H7 (cell line): ENCODE data around the gene ILK. TPM values are rescaled to one million over a fixed set of nuclear protein-coding genes. Genes with fewer than 3 reads are reported as not detected.

Experiments
- DNase-seq: peaks from one replicate; pipeline ENCODE4 v3.0.0; 2012
- H3K27me3 ChIP-seq: 2 replicates; pipeline ENCODE4 v1.6.0; 2011; ENCODE audit warnings: mild to moderate bottlenecking, low read length; ENCODE audit not compliant: control insufficient read depth, insufficient read depth
- H3K36me3 ChIP-seq: replicated peaks from 2 replicates; pipeline ENCODE4 v1.5.1; 2011; ENCODE audit warnings: low read length; ENCODE audit not compliant: control insufficient read depth, insufficient read depth
- H3K4me3 ChIP-seq: 2 replicates; pipeline ENCODE4 v1.5.1; 2011; ENCODE audit warnings: low read depth, mild to moderate bottlenecking, control low read depth, low read length, moderate library complexity; ENCODE audit not compliant: insufficient read depth
- total RNA-seq: library from RNA; depleted of rRNA; stranded (reverse); fragments of >200 nt; shearing (Covaris generic); gene quantifications from 2 replicates; pipeline ENCODE4 v1.2.3, GENCODE V29; 2014

ILK gene
- total RNA-seq, 1 experiment from 2014 or later = 130 TPM

DNA sequence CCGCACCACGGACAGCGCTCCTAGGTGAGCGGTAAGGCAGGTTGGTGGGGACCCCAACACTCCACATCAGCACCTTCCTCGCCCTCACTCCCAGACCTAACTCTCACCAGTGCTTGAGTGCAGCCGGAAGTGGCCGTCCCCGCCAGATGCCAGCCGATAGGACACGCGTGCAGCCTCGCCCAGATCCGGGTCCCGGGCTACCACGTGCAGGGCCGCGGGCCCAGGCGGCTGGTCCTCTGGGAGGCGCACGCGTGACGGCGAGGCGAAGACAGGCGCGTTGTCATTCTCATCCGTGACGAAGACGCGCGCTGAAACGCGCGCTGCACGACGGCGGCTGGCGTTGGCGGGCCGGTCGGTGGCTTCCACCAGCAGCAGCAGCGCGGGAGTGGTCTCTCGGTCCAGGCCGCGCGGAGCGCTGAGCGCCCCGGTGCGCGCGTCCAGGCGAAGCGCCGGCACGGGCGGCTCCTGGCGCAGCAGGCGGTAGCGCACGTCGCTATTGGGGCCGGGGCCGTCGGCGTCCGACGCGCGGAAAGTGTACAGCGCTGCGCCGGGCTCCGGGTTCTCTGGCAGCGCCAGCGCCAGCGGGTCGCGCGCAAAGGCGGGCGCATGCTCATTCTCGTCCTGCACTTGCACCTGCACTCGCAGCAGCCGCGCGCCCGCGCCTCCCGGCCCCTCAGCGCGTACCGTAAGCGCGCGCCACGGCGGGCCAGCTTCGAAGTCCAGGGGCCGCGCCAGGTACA, 26.5 kb downstream of the ILK start:
- DNase-seq = peak; percentile 96
- Histone ChIP-seq H3K36me3 (peaks cover 2% of the 10 kb centered on the region), H3K4me3 (peak overlapping the region; percentile 51), H3K27me3 (peaks cover 29% of the 10 kb centered on the region)

DNA sequence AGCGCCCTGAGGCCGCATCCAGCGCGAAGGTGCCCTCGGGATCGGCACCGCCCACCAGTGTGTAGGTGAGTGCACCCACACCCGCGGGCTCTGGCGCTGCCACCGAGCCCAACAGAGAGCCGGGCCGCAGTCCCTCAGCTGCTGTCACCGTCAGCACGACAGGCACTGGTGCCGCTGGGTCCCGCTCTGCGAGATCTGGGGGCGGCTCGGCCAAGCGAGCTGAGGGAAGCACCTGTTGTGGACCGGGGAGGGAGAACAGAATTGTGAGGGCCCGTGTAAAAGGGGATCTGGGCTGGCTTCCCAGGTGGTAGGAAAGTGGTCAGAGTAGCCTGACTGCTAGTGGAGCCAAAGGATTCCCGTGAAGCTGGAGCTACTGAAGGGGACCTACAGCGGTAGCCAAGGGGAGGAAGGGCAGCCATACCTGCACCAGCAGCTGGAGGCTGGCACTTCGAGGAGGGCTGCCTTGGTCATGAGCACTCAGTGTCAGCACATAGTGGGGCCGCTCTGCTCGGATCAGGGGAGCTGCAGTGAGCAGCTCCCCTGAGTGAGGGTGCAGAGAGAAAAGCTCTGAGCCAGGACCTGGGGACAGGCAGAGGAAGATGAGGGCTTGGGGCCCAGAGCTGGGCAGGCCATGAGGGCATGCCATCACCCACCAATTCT, 27.2 kb downstream of the ILK start:
- Histone ChIP-seq H3K27me3 (peaks cover 29% of the 10 kb centered on the region), H3K4me3 (peak overlapping the region; percentile 51), H3K36me3 (peaks cover 1% of the 10 kb centered on the region)
- DNase-seq = no peak

DNA sequence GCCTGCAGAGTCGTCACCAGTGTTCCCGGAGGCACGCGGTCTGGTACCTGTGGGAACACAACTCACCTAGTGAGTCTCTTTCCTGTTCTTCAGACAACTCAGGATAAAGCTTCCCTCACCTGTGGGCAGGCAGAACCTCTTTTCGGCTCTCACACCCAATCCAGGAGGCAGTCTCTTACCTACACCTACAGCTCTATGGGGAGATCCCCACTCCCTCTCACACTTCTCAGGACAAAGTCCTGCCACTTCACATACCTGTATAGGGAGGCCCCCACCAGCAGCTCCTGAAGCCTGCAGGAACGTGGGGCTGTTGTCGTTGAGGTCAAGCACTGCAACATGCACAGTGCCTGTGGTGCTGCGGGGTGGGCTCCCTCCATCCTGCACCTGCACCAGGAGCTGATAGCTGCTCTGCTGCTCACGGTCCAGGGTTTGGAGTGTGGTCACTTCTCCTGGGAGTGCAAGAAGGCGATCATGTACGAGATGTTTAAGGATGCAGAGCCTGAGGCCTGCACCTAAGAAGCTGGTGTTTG, 27.9 kb downstream of the ILK start:
- Histone ChIP-seq H3K27me3 (peaks cover 29% of the 10 kb centered on the region), H3K4me3 (no peak overlapping the region), H3K36me3 (no peaks in the 10 kb centered on the region; the same call in none of the 2 replicates)
- peak; percentile 30 for DNase-seq

DNA sequence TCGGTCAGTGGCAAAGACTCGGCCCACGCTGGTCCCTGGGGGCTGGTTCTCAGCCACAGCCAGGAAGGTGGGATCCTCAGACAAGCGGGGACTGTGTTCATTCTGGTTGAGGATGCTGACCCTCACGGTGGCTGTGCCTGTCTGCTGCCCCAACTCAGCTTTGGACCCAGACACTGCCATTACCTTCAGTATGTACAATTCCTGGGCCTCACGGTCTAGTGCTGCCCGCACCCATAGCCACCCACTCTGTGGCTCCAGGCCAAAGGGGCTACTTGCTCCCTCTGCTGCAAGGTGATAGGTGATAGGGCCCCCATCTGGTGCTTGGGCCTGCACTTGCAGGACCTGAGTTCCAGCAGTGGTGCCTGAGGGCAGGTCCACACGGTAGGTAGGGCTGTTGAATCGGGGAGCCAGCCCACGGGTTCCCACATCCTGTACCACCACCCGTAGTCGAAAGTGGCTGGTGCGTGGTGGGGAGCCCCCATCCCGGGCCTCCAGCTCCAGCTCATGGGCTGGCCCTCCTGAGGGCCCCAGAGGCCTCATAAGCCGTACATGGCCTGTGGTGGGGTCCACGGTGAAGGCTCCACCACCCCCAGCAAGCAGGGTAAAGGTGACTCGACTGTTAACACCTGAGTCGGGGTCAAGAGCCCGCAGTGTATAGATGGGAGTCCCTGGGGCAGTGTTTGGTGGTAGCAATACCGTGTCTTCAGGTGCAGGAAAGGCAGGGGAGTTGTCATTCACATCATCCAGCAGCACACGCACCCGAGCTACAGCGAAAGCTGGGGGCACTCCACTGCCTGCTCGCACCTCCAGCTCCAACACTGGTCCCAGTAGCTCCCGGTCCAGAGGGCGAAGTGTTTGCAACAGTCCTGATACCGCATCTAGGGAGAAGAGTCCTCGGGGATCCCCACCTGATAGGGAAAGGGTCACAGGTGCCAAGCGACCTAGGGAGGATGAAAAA, 28.8 kb downstream of the ILK start:
- DNase-seq = peak; percentile 22
- Histone ChIP-seq H3K27me3 (peaks cover 29% of the 10 kb centered on the region), H3K36me3 (no peaks in the 10 kb centered on the region; the same call in none of the 2 replicates), H3K4me3 (no peak overlapping the region)

DNA sequence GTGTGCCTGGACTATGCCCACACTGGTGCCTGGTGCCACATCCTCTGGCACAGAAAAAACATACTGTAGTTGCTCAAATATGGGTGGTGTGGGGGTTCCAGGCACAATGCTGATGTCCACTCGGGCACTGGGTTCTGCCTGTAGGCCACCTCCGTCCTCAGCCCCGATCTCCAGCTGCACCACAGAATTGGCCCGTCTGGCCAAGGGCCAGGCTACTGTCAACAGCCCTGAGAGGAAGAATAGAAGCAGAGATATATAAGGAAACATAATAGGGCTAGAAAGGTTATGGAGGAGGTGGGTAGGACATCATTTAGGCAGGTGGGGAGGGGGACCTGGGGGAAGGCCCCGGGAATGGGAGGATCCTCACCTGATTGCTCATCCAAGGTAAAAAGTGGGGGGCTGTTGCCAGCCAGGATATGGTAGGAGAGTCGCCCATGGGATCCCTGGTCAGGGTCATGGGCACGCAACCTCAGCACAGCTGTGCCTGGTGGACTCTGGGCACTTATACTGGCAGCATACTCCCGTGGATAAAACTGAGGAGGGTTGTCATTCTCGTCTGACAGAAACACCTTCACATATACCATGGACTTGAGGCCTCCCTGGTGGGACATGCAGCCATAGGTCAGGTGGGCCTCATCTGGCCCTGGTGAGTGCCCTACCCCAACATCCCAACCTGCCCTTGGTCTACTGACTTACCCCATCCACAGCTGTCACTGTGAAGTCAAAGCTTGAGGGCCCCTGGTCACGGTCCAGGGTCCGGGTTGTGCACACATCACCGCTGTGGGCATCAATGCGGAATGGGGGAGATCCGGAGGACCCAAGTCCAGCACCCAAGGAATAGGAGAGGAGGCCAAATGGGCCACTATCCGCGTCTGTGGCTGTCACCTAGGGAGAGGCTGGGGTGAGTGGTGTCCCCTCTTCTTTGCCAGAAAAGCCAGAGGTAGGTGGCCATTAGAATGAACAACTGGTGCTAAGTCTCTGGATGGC, 30.1 kb downstream of the ILK start:
- no peak for DNase-seq
- peaks cover 29% of the 10 kb centered on the region for H3K27me3 ChIP-seq
- H3K4me3 ChIP-seq = no peak overlapping the region
- no peaks in the 10 kb centered on the region; the same call in 1 of the 2 replicates for H3K36me3 ChIP-seq

DNA sequence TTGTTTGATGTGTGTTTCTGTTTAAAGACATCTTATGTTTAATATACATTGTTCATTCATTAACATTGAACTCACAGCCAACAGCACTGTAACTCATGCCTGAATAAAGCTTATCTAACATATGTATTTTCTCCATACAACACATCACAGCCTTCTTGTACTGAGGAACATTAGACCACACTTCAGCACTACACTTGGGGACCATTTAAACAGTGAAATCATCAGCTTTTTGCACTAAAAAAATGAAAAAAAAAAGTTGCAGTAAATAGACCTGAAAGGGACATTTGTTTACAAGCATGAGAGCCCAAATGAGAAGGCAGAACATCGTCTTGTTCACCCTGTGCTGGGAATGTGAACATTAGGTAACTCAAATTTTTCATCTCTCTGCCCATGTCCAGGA, 31.0 kb downstream of the ILK start:
- no peak for DNase-seq
- H3K27me3 ChIP-seq = peaks cover 23% of the 10 kb centered on the region
- H3K36me3 ChIP-seq = no peaks in the 10 kb centered on the region
- no peak overlapping the region for H3K4me3 ChIP-seq

DNA sequence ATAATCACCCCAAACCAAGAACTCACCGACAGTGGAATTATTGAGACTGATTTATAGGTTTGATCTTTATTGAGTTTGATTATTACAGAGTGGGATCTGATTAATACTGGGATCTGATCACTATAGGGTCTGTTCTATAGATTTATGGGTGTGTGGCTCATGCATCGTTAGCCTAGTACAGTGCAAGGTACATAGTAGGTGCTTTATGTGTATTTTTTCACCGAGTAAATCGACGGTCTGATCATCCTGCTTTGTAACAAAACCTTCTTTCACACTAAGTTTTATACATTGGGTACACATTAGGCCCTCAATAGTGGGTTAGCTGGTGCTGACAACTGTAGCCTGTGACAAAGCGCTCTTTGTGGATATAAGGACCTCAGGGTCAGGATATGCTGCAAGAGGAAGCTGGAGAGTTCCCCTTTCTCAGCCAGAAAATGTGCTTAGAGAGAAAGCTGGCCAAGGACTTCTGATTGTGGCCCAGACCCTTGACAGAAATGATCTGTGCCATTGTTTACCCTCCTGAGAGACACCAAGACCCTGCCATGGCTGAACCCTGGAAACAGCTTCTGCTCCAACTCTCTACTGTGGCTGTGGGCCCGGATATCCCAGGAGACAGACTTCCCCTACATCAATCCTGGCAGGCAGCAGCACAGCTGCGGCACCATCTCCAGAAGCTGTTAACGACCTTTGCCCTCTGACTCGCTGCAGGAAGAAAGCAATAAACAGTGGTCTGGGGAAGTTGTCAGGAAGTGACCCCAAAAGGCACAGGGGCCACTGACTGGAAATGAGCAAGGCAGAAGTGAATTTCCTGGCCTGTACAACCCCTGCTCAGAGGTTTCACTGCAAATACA, 31.7 kb downstream of the ILK start:
- DNase-seq = no peak
- Histone ChIP-seq H3K36me3 (no peaks in the 10 kb centered on the region), H3K27me3 (peaks cover 16% of the 10 kb centered on the region), H3K4me3 (no peak overlapping the region)

DNA sequence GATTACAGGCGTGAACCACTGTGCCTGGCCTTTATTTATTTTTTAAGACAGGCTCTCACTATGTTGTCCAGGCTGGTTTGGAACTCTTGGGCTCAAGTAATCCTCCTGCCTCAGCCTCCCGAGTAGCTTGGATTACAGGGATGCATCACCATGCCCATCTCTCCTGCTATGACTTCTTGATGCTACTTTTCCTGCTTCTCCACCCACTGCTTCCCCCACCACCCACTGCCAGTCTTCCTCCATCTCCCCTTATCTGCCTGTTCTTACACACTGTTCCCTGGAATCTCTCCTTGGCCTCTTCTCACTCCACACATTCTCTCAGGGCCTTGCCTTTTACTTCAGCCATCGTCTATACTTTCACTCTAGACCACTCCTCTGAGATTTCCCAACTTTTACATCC, 32.9 kb downstream of the ILK start:
- Histone ChIP-seq H3K36me3 (no peaks in the 10 kb centered on the region), H3K4me3 (no peak overlapping the region)

DNA sequence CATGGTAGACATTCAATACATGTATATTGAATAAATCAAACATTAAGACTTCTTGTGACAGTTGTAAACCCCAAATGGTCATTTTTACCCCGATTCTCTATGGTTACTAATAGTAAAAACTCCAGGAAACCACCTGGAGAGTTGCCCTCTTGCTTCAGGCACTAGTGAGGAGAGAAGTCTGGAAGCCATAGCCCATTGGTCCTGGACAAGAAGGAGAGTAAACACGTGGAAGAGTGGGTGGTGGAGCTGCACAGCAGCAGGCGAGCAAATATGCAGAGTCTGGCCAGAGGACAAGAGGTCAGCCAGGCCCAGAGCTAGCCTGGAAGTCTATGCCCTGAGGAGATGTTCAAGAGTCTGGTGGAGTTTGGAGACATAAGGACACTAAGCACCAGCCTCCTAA, 34.3 kb downstream of the ILK start:
- H3K27me3 ChIP-seq = no peaks in the 10 kb centered on the region
- no peak overlapping the region for H3K4me3 ChIP-seq
- no peaks in the 10 kb centered on the region for H3K36me3 ChIP-seq
- DNase-seq = no peak

More for the DNA sequence above, 32.9 kb downstream of the ILK start:
- H3K27me3 ChIP-seq = peaks cover 4% of the 10 kb centered on the region
- no peak for DNase-seq

DNA sequence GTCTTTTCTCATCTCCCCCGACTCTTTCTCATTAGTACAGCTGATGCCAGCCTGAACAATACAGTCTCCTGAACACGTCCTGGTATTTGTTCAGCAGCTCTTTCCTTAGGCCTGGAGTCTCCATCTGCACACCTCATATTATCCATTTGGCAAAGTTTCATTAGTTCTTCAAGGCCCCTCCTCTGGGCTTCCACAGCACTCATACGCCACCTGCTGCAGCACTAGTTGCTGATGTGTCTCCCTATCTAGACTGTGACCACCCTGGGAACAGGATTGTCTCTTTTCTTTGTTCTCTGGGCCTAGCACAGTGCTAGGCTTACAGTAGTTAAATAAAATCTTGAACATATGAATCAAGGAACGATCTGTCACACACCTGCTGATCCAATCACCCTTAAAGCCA, 34.9 kb downstream of the ILK start:
- DNase-seq = no peak
- H3K36me3 ChIP-seq = no peaks in the 10 kb centered on the region
- no peaks in the 10 kb centered on the region for H3K27me3 ChIP-seq
- no peak overlapping the region for H3K4me3 ChIP-seq

DNA sequence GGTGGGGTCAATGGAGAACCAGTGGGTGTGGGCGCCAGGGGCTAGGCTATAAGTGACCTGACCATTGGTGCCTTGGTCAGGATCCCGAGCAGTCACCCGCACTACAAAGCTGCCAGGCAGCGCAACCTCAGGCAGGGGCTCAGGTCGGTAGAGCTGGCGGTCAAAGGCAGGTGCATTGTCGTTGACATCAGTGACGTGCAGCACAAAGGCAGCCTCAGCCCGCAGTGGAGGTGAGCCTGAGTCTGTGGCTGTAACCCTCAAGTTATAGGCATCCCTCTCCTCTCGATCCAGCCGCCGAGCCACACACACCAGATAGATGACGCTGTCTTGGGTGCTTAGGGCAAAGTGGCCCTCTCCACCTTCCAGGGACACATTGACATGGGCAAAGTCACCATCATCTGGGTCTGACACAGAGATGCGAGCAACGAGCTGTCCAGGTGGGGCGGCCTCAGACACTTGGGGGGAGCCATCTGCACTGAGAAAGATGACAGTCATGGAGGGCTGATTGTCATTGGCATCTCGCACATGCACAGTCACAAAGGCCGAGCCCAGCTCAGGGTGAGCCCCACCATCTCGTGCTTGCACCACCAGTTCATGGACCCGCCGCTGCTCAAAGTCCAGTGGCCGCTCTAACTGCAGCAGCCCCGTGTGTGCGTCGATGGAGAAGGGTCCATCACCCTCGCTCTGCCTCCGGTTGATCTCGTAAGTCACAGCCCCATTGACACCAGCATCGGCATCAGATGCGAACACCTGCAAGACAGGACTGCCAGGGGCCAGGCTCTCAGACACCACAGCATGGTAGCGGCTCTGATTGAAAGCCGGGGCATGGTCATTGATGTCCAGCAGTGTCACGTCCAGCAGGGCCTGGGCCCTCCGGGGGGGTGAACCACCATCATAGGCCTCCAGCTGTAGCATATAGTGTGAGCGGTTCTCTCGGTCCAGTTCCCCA, 36.7 kb downstream of the ILK start:
- DNase-seq = no peak
- Histone ChIP-seq H3K4me3 (no peak overlapping the region), H3K27me3 (no peaks in the 10 kb centered on the region), H3K36me3 (no peaks in the 10 kb centered on the region)
